Natural killer cell (primary cell): ENCODE results near the gene PCDHA8. TPM values are rescaled to one million over a fixed set of nuclear protein-coding genes. Genes with fewer than 3 reads are reported as not detected.
"Not testable (repeated sequence)": the region's sequence is repeated elsewhere in the genome, so short reads cannot be mapped to it uniquely, and the experiment has no call there.

Source experiments
- ATAC-seq, 3 donors: fragments of 150-1000 bp in 2 of 3; fragments of 200-7000 bp in 1 of 3; cut with Tn5 transposase; 1 replicate in 1 of 3; 2 replicates in 2 of 3; pipeline ENCODE4 v1.10.0; 2021; ENCODE audit warnings: mild to moderate bottlenecking in 2 of 3, moderate library complexity in 2 of 3
- DNase-seq, 2 donors: peaks; one replicate each; pipeline versions ENCODE4 v3.0.0 to v3.0.0-alpha.2; 2013 to 2021; ENCODE audit warnings: mixed read lengths in 1 of 2
- H3K27ac ChIP-seq: one replicate; pipeline ENCODE4 v1.5.1; 2013; ENCODE audit warnings: mild to moderate bottlenecking, low read length
- H3K27me3 ChIP-seq: one replicate; pipeline ENCODE4 v1.6.1; 2013; ENCODE audit warnings: low read length; ENCODE audit not compliant: control insufficient read depth, insufficient read depth
- H3K36me3 ChIP-seq: one replicate; pipeline ENCODE4 v1.6.1; 2013; ENCODE audit warnings: low read length; ENCODE audit not compliant: control insufficient read depth, insufficient read depth
- H3K4me1 ChIP-seq: one replicate; pipeline ENCODE4 v1.6.1; 2013; ENCODE audit warnings: low read length; ENCODE audit not compliant: control insufficient read depth, insufficient read depth
- H3K4me3 ChIP-seq: one replicate; pipeline ENCODE4 v1.5.1; 2013; ENCODE audit warnings: low read length
- H3K9me3 ChIP-seq: one replicate; pipeline ENCODE4 v1.6.1; 2013; ENCODE audit warnings: low read length; ENCODE audit not compliant: control insufficient read depth, insufficient read depth
- H3K27ac Mint-ChIP-seq, 2 donors: one replicate each; pipeline ENCODE4 v1.8.0; 2022; ENCODE audit warnings: mild to moderate bottlenecking in 2 of 2, mixed read lengths in 2 of 2, moderate library complexity in 1 of 2
- H3K27me3 Mint-ChIP-seq, 2 donors: one replicate each; pipeline ENCODE4 v1.8.0; 2022; ENCODE audit warnings: low read depth in 2 of 2, mixed read lengths in 2 of 2
- H3K36me3 Mint-ChIP-seq: one replicate; pipeline ENCODE4 v1.8.0; 2022; ENCODE audit warnings: mixed read lengths
- H3K4me1 Mint-ChIP-seq, 2 donors: one replicate each; pipeline ENCODE4 v1.8.0; 2022; ENCODE audit warnings: mixed read lengths in 2 of 2
- H3K4me3 Mint-ChIP-seq: one replicate; pipeline ENCODE4 v1.8.0; 2022; ENCODE audit warnings: mild to moderate bottlenecking, moderate library complexity, mixed read lengths
- H3K9me3 Mint-ChIP-seq, 2 donors: one replicate each; pipeline ENCODE4 v1.8.0; 2022; ENCODE audit warnings: mixed read lengths in 2 of 2
- WGBS: methylation state at CpG from one replicate; pipeline ENCODE4 v1.1.7; 2013; ENCODE audit warnings: missing lambda C conversion rate; ENCODE audit not compliant: insufficient coverage; 5-methylcytosine and 5-hydroxymethylcytosine counted together
- intact Hi-C: fragments of 100-400 bp; cut with micrococcal nuclease; formaldehyde crosslinking; loops from one replicate; pipeline ENCODE4 v1.14.2; 2022
- total RNA-seq, 4 donors: library from RNA; stranded (reverse); fragments of 120-200 nt in 1 of 4; gene quantifications; one replicate each; pipeline versions ENCODE4 v1.2.3 to v1.2.4, GENCODE V29; 2013 to 2022
- TF ChIP-seq, protein P1 (sequence below): fragments of 200-600 bp; IDR thresholded peaks from one replicate; pipeline ENCODE4 v1.8.0; 2022; ENCODE audit warnings: antibody characterized with exemption

The PCDHA8 gene
- total RNA-seq, 3 donors from 2014 or later (not counting 1 experiment from before 2014, with no cell fraction given), result not detected

GRCh38 chr5:140834439-140835008 is 6.5 kb upstream of the PCDHA8 start:
- ATAC-seq, result not testable (repeated sequence)
- H3K27me3 Mint-ChIP-seq, result peaks cover 11 to 12% of the 10 kb centered on the region in 2 donors

GRCh38 chr5:140835622-140836510 is 5.1 kb upstream of the PCDHA8 start:
- TF ChIP-seq, protein P1, sequence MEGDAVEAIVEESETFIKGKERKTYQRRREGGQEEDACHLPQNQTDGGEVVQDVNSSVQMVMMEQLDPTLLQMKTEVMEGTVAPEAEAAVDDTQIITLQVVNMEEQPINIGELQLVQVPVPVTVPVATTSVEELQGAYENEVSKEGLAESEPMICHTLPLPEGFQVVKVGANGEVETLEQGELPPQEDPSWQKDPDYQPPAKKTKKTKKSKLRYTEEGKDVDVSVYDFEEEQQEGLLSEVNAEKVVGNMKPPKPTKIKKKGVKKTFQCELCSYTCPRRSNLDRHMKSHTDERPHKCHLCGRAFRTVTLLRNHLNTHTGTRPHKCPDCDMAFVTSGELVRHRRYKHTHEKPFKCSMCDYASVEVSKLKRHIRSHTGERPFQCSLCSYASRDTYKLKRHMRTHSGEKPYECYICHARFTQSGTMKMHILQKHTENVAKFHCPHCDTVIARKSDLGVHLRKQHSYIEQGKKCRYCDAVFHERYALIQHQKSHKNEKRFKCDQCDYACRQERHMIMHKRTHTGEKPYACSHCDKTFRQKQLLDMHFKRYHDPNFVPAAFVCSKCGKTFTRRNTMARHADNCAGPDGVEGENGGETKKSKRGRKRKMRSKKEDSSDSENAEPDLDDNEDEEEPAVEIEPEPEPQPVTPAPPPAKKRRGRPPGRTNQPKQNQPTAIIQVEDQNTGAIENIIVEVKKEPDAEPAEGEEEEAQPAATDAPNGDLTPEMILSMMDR, result no peak
- Histone ChIP-seq H3K27me3 (peaks cover 12% of the 10 kb centered on the region), H3K9me3 (peaks cover 5% of the 10 kb centered on the region), H3K4me1 (no peaks in the 10 kb centered on the region), H3K4me3 (no peak overlapping the region), H3K36me3 (no peaks in the 10 kb centered on the region), H3K27ac (no peak overlapping the region)
- Mint-ChIP-seq H3K27me3 (peaks cover 11 to 18% of the 10 kb centered on the region in 2 donors), H3K4me1 (no peaks in the 10 kb centered on the region), H3K27ac (no peak overlapping the region), H3K9me3 (peaks cover 9 to 15% of the 10 kb centered on the region in 2 donors), H3K4me3 (no peak overlapping the region), H3K36me3 (peaks cover 8% of the 10 kb centered on the region)
- DNase-seq (no peak), ATAC-seq (no peak)
- WGBS, result 56% methylated on average over 103 of the region's 103 CpGs
- intact Hi-C loops, result no loop called here

More at GRCh38 chr5:140834439-140835008, 6.5 kb upstream of the PCDHA8 start:
- H3K27ac Mint-ChIP-seq, H3K9me3 ChIP-seq, H3K4me1 ChIP-seq, intact Hi-C loops, H3K27ac ChIP-seq, H3K36me3 ChIP-seq, H3K4me3 Mint-ChIP-seq, DNase-seq, H3K4me1 Mint-ChIP-seq, H3K36me3 Mint-ChIP-seq, H3K4me3 ChIP-seq: not testable (repeated sequence)
- peaks cover 8 to 15% of the 10 kb centered on the region in 2 donors for H3K9me3 Mint-ChIP-seq
- 37% methylated on average over 27 of the region's 38 CpGs for WGBS
- peaks cover 11% of the 10 kb centered on the region for H3K27me3 ChIP-seq

- H3K27ac Mint-ChIP-seq, result no peak overlapping the region
- peaks cover 15% of the 10 kb centered on the region for H3K9me3 ChIP-seq
- H3K4me3 ChIP-seq, result no peak overlapping the region
- H3K27ac ChIP-seq, result no peak overlapping the region
- TF ChIP-seq, protein P1, result no peak
- peaks cover 6% of the 10 kb centered on the region for H3K27me3 ChIP-seq
- ATAC-seq (no peak), DNase-seq (no peak)
- intact Hi-C loops, result no loop called here
- no peaks in the 10 kb centered on the region for H3K4me1 Mint-ChIP-seq
- no peak overlapping the region for H3K4me3 Mint-ChIP-seq
- H3K27me3 Mint-ChIP-seq, result peaks cover 0 to 6% of the 10 kb centered on the region in 2 donors
- H3K36me3 Mint-ChIP-seq, result no peaks in the 10 kb centered on the region
- peaks cover 0 to 2% of the 10 kb centered on the region in 2 donors for H3K9me3 Mint-ChIP-seq
- no peaks in the 10 kb centered on the region for H3K4me1 ChIP-seq
- no peaks in the 10 kb centered on the region for H3K36me3 ChIP-seq
- WGBS, result 56% methylated on average over 87 of the region's 87 CpGs
Measured at GRCh38 chr5:140842798-140843733, 2.1 kb downstream of the PCDHA8 start.

GRCh38 chr5:140848139-140849102 is 7.4 kb downstream of the PCDHA8 start, which contains the start of gene PCDHA9:
TSS of gene PCDHA9 (plus strand) at chr5:140848382. CDS start at chr5:140848496, 114 bp downstream.
- H3K4me3 Mint-ChIP-seq, H3K27me3 Mint-ChIP-seq, DNase-seq, H3K27me3 ChIP-seq, ATAC-seq, H3K36me3 ChIP-seq, H3K27ac Mint-ChIP-seq, H3K4me1 Mint-ChIP-seq, H3K9me3 Mint-ChIP-seq, H3K4me3 ChIP-seq, H3K36me3 Mint-ChIP-seq, H3K4me1 ChIP-seq, H3K27ac ChIP-seq, intact Hi-C loops: not testable (repeated sequence)
- WGBS, result 28% methylated on average over 35 of the region's 48 CpGs
- H3K9me3 ChIP-seq, result peaks cover 12% of the 10 kb centered on the region

- ATAC-seq, H3K27me3 ChIP-seq, H3K27ac Mint-ChIP-seq, H3K4me1 ChIP-seq, H3K4me3 Mint-ChIP-seq, H3K27ac ChIP-seq, H3K36me3 ChIP-seq, H3K27me3 Mint-ChIP-seq, H3K36me3 Mint-ChIP-seq, DNase-seq, H3K9me3 Mint-ChIP-seq, H3K4me3 ChIP-seq, H3K4me1 Mint-ChIP-seq, intact Hi-C loops: not testable (repeated sequence)
- peaks cover 11% of the 10 kb centered on the region for H3K9me3 ChIP-seq
- 53% methylated on average over 101 of the region's 101 CpGs for WGBS
Measured at GRCh38 chr5:140849831-140850634, 9.0 kb downstream of the PCDHA8 start.
